Lower lobe of right lung (tissue), 2 donors: ENCODE measurements around the gene BFSP2. TPM values are rescaled to one million over a fixed set of nuclear protein-coding genes. Genes with fewer than 3 reads are reported as not detected.

Experiments
- ATAC-seq, 2 donors: fragments of 200-7000 bp; cut with Tn5 transposase; one replicate each; pipeline ENCODE4 v1.9.1; 2020 to 2022; ENCODE audit warnings: mild to moderate bottlenecking in 2 of 2, moderate library complexity in 2 of 2
- DNase-seq: peaks from one replicate; pipeline ENCODE4 v3.0.0-alpha.2; 2020
- H3K27ac ChIP-seq: fragments of 200-600 bp; one replicate; pipeline ENCODE4 v1.8.0; 2022
- H3K27me3 ChIP-seq: fragments of 200-600 bp; one replicate; pipeline ENCODE4 v1.8.0; 2022; ENCODE audit warnings: low read depth
- H3K36me3 ChIP-seq: fragments of 200-600 bp; one replicate; pipeline ENCODE4 v1.8.0; 2022; ENCODE audit warnings: mild to moderate bottlenecking
- H3K4me1 ChIP-seq: fragments of 200-600 bp; one replicate; pipeline ENCODE4 v1.8.0; 2022
- H3K4me3 ChIP-seq: fragments of 200-600 bp; one replicate; pipeline ENCODE4 v1.8.0; 2022; ENCODE audit warnings: mild to moderate bottlenecking
- H3K9me3 ChIP-seq: fragments of 200-600 bp; one replicate; pipeline ENCODE4 v1.8.0; 2022
- CTCF ChIP-seq: fragments of 200-600 bp; IDR thresholded peaks from one replicate; pipeline ENCODE4 v1.8.0; 2022; ENCODE audit warnings: antibody characterized with exemption, mild to moderate bottlenecking
- intact Hi-C: fragments of 100-400 bp; cut with DNase I; formaldehyde crosslinking; loops from one replicate; pipeline ENCODE4 v1.11.0; 2022
- total RNA-seq: library from RNA; stranded (reverse); fragmentation: NEBNext Ultra II Directional; extraction: Animal tissue kit (Norgen Biotek cat#: 25700); gene quantifications from one replicate; pipeline ENCODE4 v1.2.1, GENCODE V29; 2021
- donor health status: DM: no; HTN: yes; CAD: no; lungs with severe emphysema.

Gene BFSP2
- total RNA-seq, 1 donor from 2014 or later = not detected

GRCh38 chr3:133362539-133362938 lies 37.3 kb upstream of the BFSP2 start:
- no peak overlapping the region for H3K27ac ChIP-seq
- no peaks in the 10 kb centered on the region for H3K27me3 ChIP-seq
- no peak for TF ChIP-seq CTCF
- no peak overlapping the region for H3K4me3 ChIP-seq
- H3K36me3 ChIP-seq = no peaks in the 10 kb centered on the region
- no peak for DNase-seq
- no peaks in the 10 kb centered on the region for H3K4me1 ChIP-seq
- intact Hi-C loops = no loop called here
- H3K9me3 ChIP-seq = no peaks in the 10 kb centered on the region
- no peak for ATAC-seq

- no peak for TF ChIP-seq CTCF
- Histone ChIP-seq H3K4me3 (no peak overlapping the region), H3K4me1 (no peaks in the 10 kb centered on the region), H3K36me3 (no peaks in the 10 kb centered on the region), H3K27me3 (no peaks in the 10 kb centered on the region), H3K9me3 (no peaks in the 10 kb centered on the region), H3K27ac (no peak overlapping the region)
- intact Hi-C loops = no loop called here
- DNase-seq = no peak
- no peak for ATAC-seq
Measured at GRCh38 chr3:133364704-133365103, 35.2 kb upstream of the BFSP2 start.

GRCh38 chr3:133366921-133367320 lies 32.9 kb upstream of the BFSP2 start:
- Histone ChIP-seq H3K27ac (no peak overlapping the region), H3K4me1 (no peaks in the 10 kb centered on the region), H3K4me3 (no peak overlapping the region), H3K36me3 (no peaks in the 10 kb centered on the region), H3K27me3 (no peaks in the 10 kb centered on the region), H3K9me3 (no peaks in the 10 kb centered on the region)
- DNase-seq (no peak), ATAC-seq (no peak)
- TF ChIP-seq CTCF = no peak
- intact Hi-C loops = no loop called here

GRCh38 chr3:133367403-133367802 lies 32.5 kb upstream of the BFSP2 start:
- H3K27ac ChIP-seq = no peak overlapping the region
- H3K36me3 ChIP-seq = no peaks in the 10 kb centered on the region
- no peaks in the 10 kb centered on the region for H3K9me3 ChIP-seq
- DNase-seq (no peak), ATAC-seq (no peak)
- no peaks in the 10 kb centered on the region for H3K27me3 ChIP-seq
- H3K4me3 ChIP-seq = no peak overlapping the region
- intact Hi-C loops = no loop called here
- no peaks in the 10 kb centered on the region for H3K4me1 ChIP-seq
- no peak for TF ChIP-seq CTCF

- H3K27ac ChIP-seq = no peak overlapping the region
- ATAC-seq (no peak), DNase-seq (no peak)
- H3K4me3 ChIP-seq = no peak overlapping the region
- no peaks in the 10 kb centered on the region for H3K27me3 ChIP-seq
- intact Hi-C loops = no loop called here
- no peaks in the 10 kb centered on the region for H3K4me1 ChIP-seq
- TF ChIP-seq CTCF = no peak
- no peaks in the 10 kb centered on the region for H3K36me3 ChIP-seq
- no peaks in the 10 kb centered on the region for H3K9me3 ChIP-seq
Measured at GRCh38 chr3:133367956-133368355, 31.9 kb upstream of the BFSP2 start.
